ENCODE data around the gene PDZRN4. TPM values are rescaled to one million over a fixed set of nuclear protein-coding genes. Genes with fewer than 3 reads are reported as not detected.

The PDZRN4 gene
- total RNA-seq, 4 donors from 2014 or later = 0.54 to 2.9 (median 1.1) TPM

GRCh38 chr12:41289501-41289900, 101.4 kb downstream of the PDZRN4 start:
- no peak for DNase-seq
- WGBS, 2 donors = 93 to 95% methylated on average over 3 of the region's 3 CpGs
- Histone ChIP-seq H3K9me3 (no peaks in the 10 kb centered on the region), H3K36me3 (no peaks in the 10 kb centered on the region), H3K4me3 (replicated peaks in 1 of 3) (no peak overlapping the region), H3K27me3 (no peaks in the 10 kb centered on the region), H3K27ac (no peak overlapping the region), H3K4me1 (peaks cover 0 to 5% of the 10 kb centered on the region in 2 donors)
- no peak for TF ChIP-seq POLR2A (IDR thresholded peaks at IDR 0.05)
- no peak for TF ChIP-seq CTCF (IDR thresholded peaks at IDR 0.05)
- intact Hi-C loops (cut with DNase I) = no loop called here

GRCh38 chr12:41293011-41293410, 104.9 kb downstream of the PDZRN4 start:
- intact Hi-C loops (cut with DNase I) = no loop called here
- no peak for DNase-seq
- Histone ChIP-seq H3K27ac (no peak overlapping the region), H3K4me3 (replicated peaks in 1 of 3) (no peak overlapping the region), H3K4me1 (no peaks in the 10 kb centered on the region), H3K36me3 (no peaks in the 10 kb centered on the region), H3K9me3 (no peaks in the 10 kb centered on the region), H3K27me3 (no peaks in the 10 kb centered on the region)
- TF ChIP-seq POLR2A (IDR thresholded peaks at IDR 0.05) (no peak), CTCF (IDR thresholded peaks at IDR 0.05) (no peak)
- WGBS, 2 donors = 89 to 91% methylated on average over 6 of the region's 6 CpGs

- intact Hi-C loops (cut with DNase I) = no loop called here
- H3K4me3 ChIP-seq (replicated peaks in 1 of 3) = no peak overlapping the region
- no peaks in the 10 kb centered on the region for H3K36me3 ChIP-seq
- DNase-seq = no peak
- no peaks in the 10 kb centered on the region for H3K4me1 ChIP-seq
- no peaks in the 10 kb centered on the region for H3K27me3 ChIP-seq
- WGBS, 2 donors = 81 to 83% methylated on average over 1 of the region's 1 CpG
- TF ChIP-seq CTCF (IDR thresholded peaks at IDR 0.05) (no peak), POLR2A (IDR thresholded peaks at IDR 0.05) (no peak)
- H3K9me3 ChIP-seq = no peaks in the 10 kb centered on the region
- H3K27ac ChIP-seq = no peak overlapping the region
These were observed 105.3 kb downstream of the PDZRN4 start for GRCh38 chr12:41293461-41293860.

GRCh38 chr12:41302979-41303403, 114.9 kb downstream of the PDZRN4 start:
- no peak for DNase-seq
- no peaks in the 10 kb centered on the region for H3K36me3 ChIP-seq
- H3K9me3 ChIP-seq = no peaks in the 10 kb centered on the region
- H3K27ac ChIP-seq = no peak overlapping the region
- H3K4me1 ChIP-seq = no peaks in the 10 kb centered on the region
- no peaks in the 10 kb centered on the region for H3K27me3 ChIP-seq
- TF ChIP-seq POLR2A (IDR thresholded peaks at IDR 0.05) = no peak
- no peak for TF ChIP-seq CTCF (IDR thresholded peaks at IDR 0.05)
- WGBS, 2 donors = 71 to 72% methylated on average over 5 of the region's 5 CpGs
- intact Hi-C loops (cut with DNase I) = no loop called here
- no peak overlapping the region for H3K4me3 ChIP-seq (replicated peaks in 1 of 3)

GRCh38 chr12:41304526-41304925, 116.4 kb downstream of the PDZRN4 start:
- DNase-seq = no peak
- Histone ChIP-seq H3K36me3 (no peaks in the 10 kb centered on the region), H3K4me1 (no peaks in the 10 kb centered on the region), H3K4me3 (replicated peaks in 1 of 3) (no peak overlapping the region), H3K27ac (no peak overlapping the region), H3K9me3 (no peaks in the 10 kb centered on the region), H3K27me3 (no peaks in the 10 kb centered on the region)
- WGBS, 2 donors = 89 to 93% methylated on average over 1 of the region's 1 CpG
- TF ChIP-seq CTCF (IDR thresholded peaks at IDR 0.05) (no peak), POLR2A (IDR thresholded peaks at IDR 0.05) (no peak)
- intact Hi-C loops (cut with DNase I) = no loop called here

Data from thyroid gland (tissue), 4 donors.